T-helper 2 cell treated with Interferon-gamma antibody and Interleukin-4, amounts not matched to agents 5 μg/mL and 100 μg/mL, for 36 hours (primary cell): ENCODE measurements around the gene CD80.
"Not testable (repeated sequence)": the region's sequence is repeated elsewhere in the genome, so short reads cannot be mapped to it uniquely, and the experiment has no call there.

Experiments used
- DNase-seq: peaks from one replicate; pipeline ENCODE4 v3.0.0; 2021; ENCODE audit warnings: low spot score
- H3K27ac Mint-ChIP-seq: one replicate; pipeline ENCODE4 v1.8.0; 2021; ENCODE audit warnings: mild to moderate bottlenecking, mixed read lengths
- H3K27me3 Mint-ChIP-seq: one replicate; pipeline ENCODE4 v1.8.0; 2021; ENCODE audit warnings: low read depth, mixed read lengths
- H3K36me3 Mint-ChIP-seq: one replicate; pipeline ENCODE4 v1.8.0; 2021; ENCODE audit warnings: low read depth, mixed read lengths
- H3K4me1 Mint-ChIP-seq: one replicate; pipeline ENCODE4 v1.8.0; 2021; ENCODE audit warnings: low read depth, mixed read lengths
- H3K4me3 Mint-ChIP-seq: one replicate; pipeline ENCODE4 v1.8.0; 2022; ENCODE audit warnings: mild to moderate bottlenecking, moderate library complexity, mixed read lengths
- H3K9me3 Mint-ChIP-seq: one replicate; pipeline ENCODE4 v1.8.0; 2021; ENCODE audit warnings: mixed read lengths

Gene CD80

GRCh38 chr3:119559441-119559963 is at the start of gene CD80:
TSS of gene CD80 (minus strand) at chr3:119559614. CDS start at chr3:119557728, 1,886 bp downstream.
- Mint-ChIP-seq H3K36me3 (peaks cover 20% of the 10 kb centered on the region), H3K4me1 (peaks cover 33% of the 10 kb centered on the region), H3K9me3 (no peaks in the 10 kb centered on the region), H3K27ac (peak within 1 kb of the TSS; percentile 58), H3K27me3 (no peaks in the 10 kb centered on the region), H3K4me3 (peak within 1 kb of the TSS; percentile 73)
- DNase-seq: peak; percentile 69

GRCh38 chr3:119608405-119609000 is 49.1 kb upstream of the CD80 start:
- H3K27ac Mint-ChIP-seq: no peak overlapping the region
- H3K9me3 Mint-ChIP-seq: no peaks in the 10 kb centered on the region
- peaks cover 5% of the 10 kb centered on the region for H3K4me1 Mint-ChIP-seq
- DNase-seq: no peak
- H3K36me3 Mint-ChIP-seq: no peaks in the 10 kb centered on the region
- peaks cover 31% of the 10 kb centered on the region for H3K27me3 Mint-ChIP-seq
- no peak overlapping the region for H3K4me3 Mint-ChIP-seq

GRCh38 chr3:119604878-119605277 is 45.5 kb upstream of the CD80 start:
- DNase-seq: no peak
- Mint-ChIP-seq H3K4me3 (no peak overlapping the region), H3K27me3 (peaks cover 15% of the 10 kb centered on the region), H3K36me3 (no peaks in the 10 kb centered on the region), H3K9me3 (no peaks in the 10 kb centered on the region), H3K27ac (no peak overlapping the region), H3K4me1 (peaks cover 7% of the 10 kb centered on the region)

- Mint-ChIP-seq H3K4me3 (no peak overlapping the region), H3K27ac (no peak overlapping the region), H3K27me3 (peaks cover 2% of the 10 kb centered on the region), H3K9me3 (no peaks in the 10 kb centered on the region), H3K4me1 (peaks cover 16% of the 10 kb centered on the region), H3K36me3 (no peaks in the 10 kb centered on the region)
- DNase-seq: no peak
Observed at GRCh38 chr3:119602676-119603075, 43.3 kb upstream of the CD80 start.

GRCh38 chr3:119601154-119601553 is 41.7 kb upstream of the CD80 start:
- no peaks in the 10 kb centered on the region for H3K36me3 Mint-ChIP-seq
- H3K9me3 Mint-ChIP-seq: no peaks in the 10 kb centered on the region
- DNase-seq: no peak
- H3K4me1 Mint-ChIP-seq: peaks cover 19% of the 10 kb centered on the region
- H3K27me3 Mint-ChIP-seq: no peaks in the 10 kb centered on the region
- no peak overlapping the region for H3K4me3 Mint-ChIP-seq
- no peak overlapping the region for H3K27ac Mint-ChIP-seq

GRCh38 chr3:119600732-119601131 is 41.3 kb upstream of the CD80 start:
- no peaks in the 10 kb centered on the region for H3K9me3 Mint-ChIP-seq
- DNase-seq: peak; percentile 27
- no peaks in the 10 kb centered on the region for H3K27me3 Mint-ChIP-seq
- no peaks in the 10 kb centered on the region for H3K36me3 Mint-ChIP-seq
- H3K4me3 Mint-ChIP-seq: no peak overlapping the region
- no peak overlapping the region for H3K27ac Mint-ChIP-seq
- H3K4me1 Mint-ChIP-seq: peaks cover 19% of the 10 kb centered on the region

GRCh38 chr3:119599558-119600174 is 40.3 kb upstream of the CD80 start:
- H3K4me3 Mint-ChIP-seq: no peak overlapping the region
- DNase-seq: no peak
- H3K36me3 Mint-ChIP-seq: no peaks in the 10 kb centered on the region
- H3K9me3 Mint-ChIP-seq: no peaks in the 10 kb centered on the region
- peaks cover 14% of the 10 kb centered on the region for H3K4me1 Mint-ChIP-seq
- peak overlapping the region; percentile 50 for H3K27ac Mint-ChIP-seq
- H3K27me3 Mint-ChIP-seq: no peaks in the 10 kb centered on the region

- H3K27ac Mint-ChIP-seq: no peak overlapping the region
- peaks cover 2% of the 10 kb centered on the region for H3K27me3 Mint-ChIP-seq
- peaks cover 14% of the 10 kb centered on the region for H3K4me1 Mint-ChIP-seq
Observed at GRCh38 chr3:119598410-119599098, 39.1 kb upstream of the CD80 start.

GRCh38 chr3:119597548-119598288 is 38.3 kb upstream of the CD80 start, which contains the start of gene PLA1A:
TSS of gene PLA1A (plus strand) at chr3:119597885. CDS start at chr3:119597914, 29 bp downstream.
- no peak for DNase-seq
- Mint-ChIP-seq H3K27ac (no peak within 1 kb of the TSS), H3K36me3 (no peaks in the 10 kb centered on the region), H3K4me1 (peaks cover 14% of the 10 kb centered on the region), H3K27me3 (peaks cover 2% of the 10 kb centered on the region), H3K4me3 (no peak within 1 kb of the TSS), H3K9me3 (no peaks in the 10 kb centered on the region)

More at GRCh38 chr3:119598410-119599098, 39.1 kb upstream of the CD80 start:
- no peak for DNase-seq
- Mint-ChIP-seq H3K36me3 (no peaks in the 10 kb centered on the region), H3K4me3 (no peak overlapping the region), H3K9me3 (no peaks in the 10 kb centered on the region)

- Mint-ChIP-seq H3K4me1 (peaks cover 14% of the 10 kb centered on the region), H3K9me3 (no peaks in the 10 kb centered on the region), H3K36me3 (no peaks in the 10 kb centered on the region), H3K27ac (no peak overlapping the region), H3K4me3 (no peak overlapping the region), H3K27me3 (peaks cover 2% of the 10 kb centered on the region)
- no peak for DNase-seq
Observed at GRCh38 chr3:119596398-119596797, 37.0 kb upstream of the CD80 start.

GRCh38 chr3:119595639-119596334 is 36.4 kb upstream of the CD80 start:
- no peak for DNase-seq
- no peak overlapping the region for H3K4me3 Mint-ChIP-seq
- no peaks in the 10 kb centered on the region for H3K36me3 Mint-ChIP-seq
- H3K27ac Mint-ChIP-seq: no peak overlapping the region
- no peaks in the 10 kb centered on the region for H3K9me3 Mint-ChIP-seq
- H3K4me1 Mint-ChIP-seq: peaks cover 12% of the 10 kb centered on the region
- peaks cover 2% of the 10 kb centered on the region for H3K27me3 Mint-ChIP-seq

GRCh38 chr3:119594929-119595328 is 35.5 kb upstream of the CD80 start:
- not testable (repeated sequence) for DNase-seq, H3K9me3 Mint-ChIP-seq, H3K27me3 Mint-ChIP-seq, H3K27ac Mint-ChIP-seq, H3K36me3 Mint-ChIP-seq, H3K4me3 Mint-ChIP-seq
- H3K4me1 Mint-ChIP-seq: peaks cover 14% of the 10 kb centered on the region

- Mint-ChIP-seq H3K9me3 (peaks cover 11% of the 10 kb centered on the region), H3K27me3 (peaks cover 8% of the 10 kb centered on the region), H3K4me3 (no peak overlapping the region), H3K36me3 (peaks cover 5% of the 10 kb centered on the region), H3K27ac (no peak overlapping the region), H3K4me1 (peaks cover 12% of the 10 kb centered on the region)
- no peak for DNase-seq
Observed at GRCh38 chr3:119594066-119594465, 34.7 kb upstream of the CD80 start.
